Measurements from ENCODE around the gene PCCB.
"Not testable (repeated sequence)": the region's sequence is repeated elsewhere in the genome, so short reads cannot be mapped to it uniquely, and the experiment has no call there.

The PCCB gene

GRCh38 chr3:136262559-136262958, 12.4 kb downstream of the PCCB start:
- DNase-seq (ENCODE audit: low spot score), result no peak

- no peak for DNase-seq (ENCODE audit: low spot score)
Observed at GRCh38 chr3:136263251-136263650, 13.1 kb downstream of the PCCB start.

GRCh38 chr3:136266468-136267125, 16.5 kb downstream of the PCCB start:
- DNase-seq (ENCODE audit: low spot score), result peak; percentile 22

GRCh38 chr3:136267235-136267634, 17.1 kb downstream of the PCCB start:
- no peak for DNase-seq (ENCODE audit: low spot score)

GRCh38 chr3:136270179-136270578, 20.0 kb downstream of the PCCB start:
- DNase-seq (ENCODE audit: low spot score), result no peak

GRCh38 chr3:136271626-136272025, 21.5 kb downstream of the PCCB start:
- not testable (repeated sequence) for DNase-seq (ENCODE audit: low spot score)

- DNase-seq (ENCODE audit: low spot score), result no peak
Observed at GRCh38 chr3:136276049-136276755, 26.1 kb downstream of the PCCB start.

GRCh38 chr3:136277115-136277514, 27.0 kb downstream of the PCCB start:
- no peak for DNase-seq (ENCODE audit: low spot score)

- DNase-seq (ENCODE audit: low spot score), result no peak
Observed at GRCh38 chr3:136277634-136278033, 27.5 kb downstream of the PCCB start.

- no peak for DNase-seq (ENCODE audit: low spot score)
Observed at GRCh38 chr3:136279092-136279491, 29.0 kb downstream of the PCCB start.

GRCh38 chr3:136280961-136281360, 30.8 kb downstream of the PCCB start:
- no peak for DNase-seq (ENCODE audit: low spot score)

GRCh38 chr3:136281966-136282520, 31.9 kb downstream of the PCCB start:
- no peak for DNase-seq (ENCODE audit: low spot score)

GRCh38 chr3:136283627-136284026, 33.5 kb downstream of the PCCB start:
- DNase-seq (ENCODE audit: low spot score), result no peak

- no peak for DNase-seq (ENCODE audit: low spot score)
Observed at GRCh38 chr3:136291302-136291701, 41.2 kb downstream of the PCCB start.

- DNase-seq (ENCODE audit: low spot score), result no peak
Observed at GRCh38 chr3:136292500-136292899, 42.4 kb downstream of the PCCB start.

GRCh38 chr3:136293279-136293678, 43.1 kb downstream of the PCCB start:
- no peak for DNase-seq (ENCODE audit: low spot score)

- DNase-seq (ENCODE audit: low spot score), result no peak
Observed at GRCh38 chr3:136294176-136294575, 44.0 kb downstream of the PCCB start.

GRCh38 chr3:136296960-136297359, 46.8 kb downstream of the PCCB start:
- no peak for DNase-seq (ENCODE audit: low spot score)

- no peak for DNase-seq (ENCODE audit: low spot score)
Observed at GRCh38 chr3:136297826-136298225, 47.7 kb downstream of the PCCB start.

- no peak for DNase-seq (ENCODE audit: low spot score)
Observed at GRCh38 chr3:136300444-136300843, 50.3 kb downstream of the PCCB start.

- peak; percentile 34 for DNase-seq (ENCODE audit: low spot score)
Observed at GRCh38 chr3:136305879-136306278, 55.7 kb downstream of the PCCB start.

GRCh38 chr3:136311261-136311660, 61.1 kb downstream of the PCCB start:
- no peak for DNase-seq (ENCODE audit: low spot score)

GRCh38 chr3:136311968-136312367, 61.8 kb downstream of the PCCB start:
- DNase-seq (ENCODE audit: low spot score), result no peak

- DNase-seq (ENCODE audit: low spot score), result no peak
Observed at GRCh38 chr3:136326316-136326715, 76.2 kb downstream of the PCCB start.

Data from SW480 (cell line).